Activated CD4-positive, CD25-positive, alpha-beta regulatory T cell treated with anti-CD3 and anti-CD28 coated beads, Interleukin-2, amount 50 U/mL, for 72 hours (primary cell): ENCODE results near the gene SYT3.

Experiments
- DNase-seq: peaks from one replicate; pipeline ENCODE4 v3.0.0; 2021

SYT3 gene

GRCh38 chr19:50639121-50640112 lies at the start of gene SYT3:
TSS of gene SYT3 (minus strand) at chr19:50639881. CDS start at chr19:50637411, 2,470 bp downstream.
- DNase-seq: no peak

DNA sequence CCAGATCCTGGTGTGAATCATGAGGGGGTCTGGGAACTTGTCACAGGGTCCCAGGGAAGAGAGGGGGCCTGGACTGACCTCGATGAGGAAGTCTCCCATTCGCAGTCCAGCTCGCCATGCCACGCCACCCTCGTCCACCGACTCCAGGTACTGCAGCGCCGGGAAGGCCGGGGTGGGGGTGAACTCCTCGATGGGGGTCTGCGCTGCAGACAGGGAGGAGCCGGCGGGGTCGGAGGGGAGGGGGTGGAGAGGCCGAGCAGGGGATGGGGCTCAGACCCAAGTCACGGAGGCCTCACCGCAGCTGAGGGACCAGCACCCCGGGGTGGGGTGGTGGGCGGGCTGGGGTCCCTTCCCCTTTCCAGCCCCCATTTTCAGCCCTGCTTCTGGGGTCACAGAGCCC lies 49.1 kb upstream of the SYT3 start:
- no peak for DNase-seq

DNA sequence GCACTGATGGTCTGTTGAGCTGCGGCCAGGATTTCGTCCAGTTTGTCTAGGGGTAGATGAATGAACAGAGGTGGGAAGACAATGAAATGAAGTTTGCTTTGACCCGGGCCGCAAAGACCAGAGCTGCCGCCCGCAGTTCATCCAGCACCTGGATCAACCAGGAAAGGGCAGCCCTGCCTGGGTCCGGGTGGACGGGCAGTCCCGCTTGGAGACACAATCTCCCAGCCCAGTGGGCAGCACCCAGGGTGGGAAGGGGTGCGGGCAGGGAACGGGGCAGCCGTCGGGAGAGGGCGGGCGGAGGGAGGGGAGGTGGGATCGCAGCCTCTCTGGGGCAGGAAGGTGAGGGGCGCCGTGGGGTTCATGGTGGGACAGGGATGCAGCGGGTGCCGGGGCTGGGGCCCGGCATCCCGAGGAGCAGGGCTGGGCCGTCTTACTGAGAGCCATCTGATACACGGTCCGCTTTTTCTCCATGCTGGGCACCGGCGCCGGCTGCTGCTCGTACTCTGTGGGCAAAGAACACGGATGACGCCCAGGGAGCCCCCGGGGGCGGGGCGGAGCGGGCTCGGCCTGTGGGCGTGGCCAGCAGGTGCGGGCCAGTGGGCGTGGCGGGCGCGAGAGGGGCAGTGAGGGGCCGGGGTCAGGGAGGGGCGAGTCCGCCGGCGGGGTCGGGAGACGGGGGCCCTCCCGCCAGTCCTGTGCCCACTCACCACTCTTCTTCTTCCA lies 46.8 kb upstream of the SYT3 start:
- no peak for DNase-seq

- DNase-seq: peak; percentile 83
These were observed 39.8 kb upstream of the SYT3 start for GRCh38 chr19:50679177-50680125.

- no peak for DNase-seq
These were observed 38.6 kb upstream of the SYT3 start for GRCh38 chr19:50678323-50678722.

DNA sequence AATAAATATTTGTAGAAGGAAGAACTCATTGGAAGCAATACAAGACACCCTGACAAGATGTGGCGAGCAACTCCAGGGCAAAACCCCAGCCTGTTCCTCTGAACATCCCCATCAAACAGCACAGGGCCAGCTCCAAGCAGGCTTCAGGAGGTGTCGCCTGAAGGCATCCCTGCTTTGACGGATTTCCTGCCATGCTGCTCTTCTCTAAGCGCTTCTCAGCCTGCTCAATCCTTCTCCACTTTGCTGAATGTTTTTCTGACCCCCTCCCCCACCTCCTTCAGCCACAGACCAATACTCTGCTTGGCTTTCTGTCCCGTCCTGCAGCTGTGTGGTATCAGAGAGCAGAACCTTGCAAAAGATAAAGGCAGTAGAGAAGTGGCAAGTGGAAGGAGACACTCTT lies 38.0 kb upstream of the SYT3 start:
- DNase-seq: no peak

DNA sequence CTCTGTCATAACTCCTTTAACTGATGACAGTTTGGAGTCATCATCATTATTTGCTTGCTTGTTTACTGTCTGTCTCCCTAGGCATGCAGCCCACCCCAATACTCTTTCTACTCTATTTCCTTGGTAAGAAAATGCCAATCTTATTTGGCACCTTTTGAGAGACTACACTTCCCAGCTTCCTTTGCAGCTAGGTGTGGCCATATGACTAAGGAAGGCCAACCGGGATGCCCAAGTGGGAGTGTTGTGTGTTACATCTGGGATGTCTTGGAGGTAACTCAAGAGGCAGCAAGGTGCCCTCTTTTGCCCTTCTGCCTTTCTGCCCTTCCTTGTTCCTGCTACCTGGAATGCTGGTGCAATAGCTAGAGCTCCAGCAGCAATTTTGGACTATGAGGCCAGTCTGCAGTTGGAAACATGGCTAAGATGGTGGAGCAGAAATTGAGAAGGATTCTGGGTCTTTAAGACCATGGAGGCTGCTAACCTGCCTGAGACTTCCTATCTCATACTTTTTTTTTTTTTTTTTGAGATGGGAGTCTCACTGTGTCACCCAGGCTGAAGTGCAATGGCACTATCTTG lies 37.0 kb upstream of the SYT3 start:
- DNase-seq: no peak

GRCh38 chr19:50673118-50673517 lies 33.4 kb upstream of the SYT3 start:
- no peak for DNase-seq

DNA sequence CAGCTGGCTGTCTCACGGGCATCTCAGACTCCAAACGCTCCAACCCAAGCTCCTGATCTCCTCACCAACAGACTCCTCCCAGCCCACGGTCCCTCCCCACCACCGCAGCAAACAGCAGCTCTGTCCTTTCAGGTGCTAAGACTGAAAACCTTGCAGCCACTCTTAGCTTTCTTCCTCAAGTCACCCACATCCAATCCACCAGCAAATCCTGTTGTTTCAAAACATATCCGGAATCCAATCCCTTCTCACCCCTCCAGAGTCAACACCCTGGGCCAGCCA lies 30.4 kb upstream of the SYT3 start:
- no peak for DNase-seq

GRCh38 chr19:50669302-50670101 lies 29.8 kb upstream of the SYT3 start:
- DNase-seq: peak; percentile 59

GRCh38 chr19:50668879-50669278 lies 29.2 kb upstream of the SYT3 start:
- no peak for DNase-seq

- no peak for DNase-seq
These were observed 28.7 kb upstream of the SYT3 start for GRCh38 chr19:50668416-50668815.

- DNase-seq: no peak
These were observed 28.1 kb upstream of the SYT3 start for GRCh38 chr19:50667759-50668231.

- no peak for DNase-seq
These were observed 27.6 kb upstream of the SYT3 start for GRCh38 chr19:50667177-50667758.

DNA sequence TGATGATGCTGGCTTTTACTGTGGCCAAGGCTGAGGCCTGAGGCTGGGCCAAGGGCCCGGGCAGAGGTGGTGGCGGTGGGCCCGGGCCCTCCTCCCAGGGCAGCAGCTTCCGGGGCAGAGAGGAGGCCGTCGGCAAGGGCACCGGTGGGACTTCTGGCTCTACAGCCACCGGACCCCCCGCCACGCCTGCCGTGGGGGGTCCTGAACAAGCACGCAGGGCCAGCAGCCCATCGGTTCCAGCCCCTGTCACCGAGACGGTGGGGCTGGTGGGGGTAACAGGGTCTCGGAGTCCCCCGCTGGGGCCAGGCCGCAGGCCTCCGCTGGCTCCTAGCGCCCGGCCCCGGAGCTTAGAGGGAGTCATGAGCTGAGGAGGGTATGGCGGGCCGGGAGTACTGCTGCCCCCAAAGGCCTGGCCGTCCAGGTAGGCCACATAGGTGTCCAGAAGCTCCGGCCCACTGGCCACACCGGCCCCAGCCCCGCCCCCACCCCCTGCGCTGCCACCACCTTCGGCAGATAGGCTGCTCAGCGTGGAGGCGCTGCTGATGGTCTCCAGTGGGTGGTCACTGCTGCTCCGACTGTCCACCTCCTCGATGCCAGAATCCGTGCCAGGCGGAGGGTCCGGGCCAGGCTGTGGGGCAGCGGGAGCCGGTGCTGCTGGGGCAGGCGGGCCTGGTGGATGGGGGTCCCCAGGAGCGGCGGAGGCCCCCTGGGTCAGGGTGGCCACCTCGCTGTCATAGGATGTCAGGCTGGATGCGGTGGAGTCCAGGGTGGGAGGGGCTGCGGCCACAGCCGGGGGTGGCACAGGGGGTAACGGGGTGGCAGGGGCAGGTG lies 26.9 kb upstream of the SYT3 start:
- DNase-seq: no peak

- DNase-seq: no peak
These were observed 24.5 kb upstream of the SYT3 start for GRCh38 chr19:50664204-50664603.

DNA sequence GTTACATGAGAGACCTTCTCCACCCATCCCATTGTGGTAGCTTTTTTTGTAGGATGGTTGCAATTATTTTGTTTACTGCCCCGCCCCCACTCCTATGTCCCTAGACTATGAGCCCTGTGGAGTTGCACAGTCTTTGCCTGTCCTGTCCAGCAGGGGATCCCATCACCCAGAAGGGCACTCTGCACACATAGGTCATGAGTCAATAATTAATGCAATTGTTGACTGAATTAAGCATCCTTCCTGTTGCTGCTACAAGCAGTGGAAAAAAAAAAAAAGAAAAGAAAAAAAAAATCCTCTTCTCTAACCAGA lies 23.8 kb upstream of the SYT3 start:
- no peak for DNase-seq

GRCh38 chr19:50662651-50663481 lies 23.2 kb upstream of the SYT3 start:
- no peak for DNase-seq
